ENCODE data around the gene RRM2. TPM values are rescaled to one million over a fixed set of nuclear protein-coding genes. Genes with fewer than 3 reads are reported as not detected.

RRM2 gene
- total and polyA plus RNA-seq, 2 of the 4 experiments (the other 2 are of a cell fraction): 53.6 to 68.5 TPM

- H3K27ac ChIP-seq (ENCODE audit: insufficient read depth, low read length): no peak overlapping the region
- H2AK5ac ChIP-seq (ENCODE audit: low read depth, low read length): no peak overlapping the region
- H3K9ac ChIP-seq (ENCODE audit: low read depth, low read length): no peak overlapping the region
- no peak overlapping the region for H3K4me3 ChIP-seq (ENCODE audit: insufficient read depth, low read depth, low read length)
- no peak for ATAC-seq (ENCODE audit: low read depth)
- H3K56ac ChIP-seq (ENCODE audit: extremely low read depth, insufficient read depth, low read length): no peak overlapping the region
- no peak overlapping the region for H2BK15ac ChIP-seq (ENCODE audit: low read depth, low read length)
- CTCF ChIA-PET: interaction anchor here (0.6 kb wide), 1 partner anchor 47 kb away, joined by 8 read pairs; no protein-coding TSS in a partner anchor
- POLR2A ChIA-PET (ENCODE audit: unreplicated experiment): no interaction called here
- H3K36me3 ChIP-seq (ENCODE audit: control insufficient read depth, insufficient read depth, low read length): no peaks in the 10 kb centered on the region
- no peak overlapping the region for H2AK9ac ChIP-seq (replicated peaks; ENCODE audit: low read depth, low read length, poor library complexity)
- H4K91ac ChIP-seq (ENCODE audit: insufficient read depth, low read depth, low read length): no peak overlapping the region
- H3K4ac ChIP-seq (ENCODE audit: low read depth, low read length): no peak overlapping the region
- no peak overlapping the region for H2BK20ac ChIP-seq (ENCODE audit: low read depth, low read length)
- no peaks in the 10 kb centered on the region for H3K9me3 ChIP-seq (ENCODE audit: control insufficient read depth, insufficient read depth, low read length)
- no peak overlapping the region for H4K5ac ChIP-seq (ENCODE audit: low read depth, low read length)
- in situ Hi-C loops (cut with MboI; ENCODE audit: low sequenced_read_pairs) (loop anchor here (10.0 kb wide), 1 partner anchor 257 kb away; no protein-coding TSS in a partner anchor), intact Hi-C loops (cut with micrococcal nuclease) (no loop called here), dilution Hi-C loops (cut with HindIII; ENCODE audit: low sequenced_read_pairs, unreplicated experiment) (no loop called here)
- no peak overlapping the region for H2BK5ac ChIP-seq (ENCODE audit: low read depth, low read length, poor library complexity, severe bottlenecking)
- no peaks in the 10 kb centered on the region; the same call in 1 of the 2 replicates for H3K4me1 ChIP-seq (ENCODE audit: control insufficient read depth, insufficient read depth, low read length)
- TF ChIP-seq CEBPB (IDR thresholded peaks at IDR 0.05; ENCODE audit: low read depth, low read length): no peak
- no peak for TF ChIP-seq MAZ (IDR thresholded peaks at IDR 0.05; ENCODE audit: borderline replicate concordance, low read depth, low read length)
- no peak for TF ChIP-seq RCOR1 (IDR thresholded peaks at IDR 0.05; ENCODE audit: insufficient replicate concordance, low read length)
- no peak for TF ChIP-seq MAFK (IDR thresholded peaks at IDR 0.05; ENCODE audit: low read depth, low read length)
- no peak for TF ChIP-seq RAD21 (IDR thresholded peaks at IDR 0.05; ENCODE audit: low read length)
- TF ChIP-seq SMC3 (IDR thresholded peaks at IDR 0.05; ENCODE audit: low read depth, low read length): no peak
- no peak for TF ChIP-seq USF2 (IDR thresholded peaks at IDR 0.05; ENCODE audit: low read depth, low read length)
- no peak for TF ChIP-seq NFE2L2 (IDR thresholded peaks at IDR 0.05; ENCODE audit: low read depth, low read length)
- no peak for DNase-seq
- no peaks in the 10 kb centered on the region; a peak in 1 of 4 replicates for H3K79me1 ChIP-seq (ENCODE audit: low read depth in 1 of 2, low read length in 2 of 2)
- H3K4me2 ChIP-seq (ENCODE audit: low read depth, low read length): no peak overlapping the region
- H3K14ac ChIP-seq (replicated peaks; ENCODE audit: low read depth, low read length): no peak overlapping the region
- no peak overlapping the region for H4K8ac ChIP-seq (ENCODE audit: low read depth in 2 of 2, low read length in 2 of 2)
- no peak overlapping the region for H2BK120ac ChIP-seq (ENCODE audit: low read depth, low read length)
- H4K20me1 ChIP-seq (ENCODE audit: insufficient read depth, low read length): no peaks in the 10 kb centered on the region
- no peak overlapping the region for H2AFZ ChIP-seq (replicated peaks; ENCODE audit: low read length, poor library complexity)
- H3K23ac ChIP-seq (ENCODE audit: low read depth, low read length): no peak overlapping the region
- H3K9me1 ChIP-seq (ENCODE audit: insufficient read depth, low read length): peaks cover 4% of the 10 kb centered on the region; the same call in 1 of the 2 replicates
- no peaks in the 10 kb centered on the region for H3K27me3 ChIP-seq (ENCODE audit: control insufficient read depth, insufficient read depth, low read length)
- H3K18ac ChIP-seq (ENCODE audit: low read depth, low read length): no peak overlapping the region
- BruUV-seq (replicated peaks): no TSS peak
Measured at GRCh38 chr2:10148268-10148667, 25.7 kb downstream of the RRM2 start.
